ENCODE data around the gene RIPK3. TPM values are rescaled to one million over a fixed set of nuclear protein-coding genes. Genes with fewer than 3 reads are reported as not detected.

Gene RIPK3
- total and polyA plus RNA-seq, 8 donors, result 3.9 to 13.0 (median 6.1) TPM

DNA sequence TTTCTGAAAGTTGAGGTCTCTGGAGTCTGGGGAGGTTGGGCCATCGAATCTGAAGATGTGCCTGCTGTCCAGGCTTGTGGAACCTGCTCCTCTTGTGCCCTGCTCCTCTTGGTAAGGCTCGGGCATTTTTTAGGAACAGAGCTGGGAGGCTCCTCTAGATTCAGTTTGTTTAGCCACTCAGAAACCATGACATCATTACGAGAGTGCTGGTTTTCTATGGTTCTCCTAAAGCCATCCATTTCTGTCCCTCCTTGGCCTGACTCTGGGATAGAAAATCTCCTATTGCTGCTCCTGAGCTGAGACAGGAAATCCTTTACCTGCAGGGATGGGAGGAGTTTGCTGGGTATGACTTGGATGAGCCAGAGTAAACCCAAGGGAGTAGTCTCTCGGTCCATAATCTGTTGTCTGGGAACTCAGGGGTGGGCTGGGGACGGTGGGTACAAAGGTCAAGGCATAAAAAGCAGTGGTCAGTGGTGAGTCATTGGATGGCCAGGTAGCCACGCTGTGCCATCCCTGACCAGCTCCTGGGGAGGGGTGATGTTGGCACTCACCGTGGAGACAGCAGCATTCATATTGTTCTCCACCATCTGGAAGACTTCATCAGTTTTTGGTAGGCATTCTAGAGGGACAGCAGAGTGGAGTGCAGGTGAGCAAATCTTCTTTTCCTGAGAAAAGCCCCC is 2.5 kb downstream of the RIPK3 start:
- TF ChIP-seq, protein P1, sequence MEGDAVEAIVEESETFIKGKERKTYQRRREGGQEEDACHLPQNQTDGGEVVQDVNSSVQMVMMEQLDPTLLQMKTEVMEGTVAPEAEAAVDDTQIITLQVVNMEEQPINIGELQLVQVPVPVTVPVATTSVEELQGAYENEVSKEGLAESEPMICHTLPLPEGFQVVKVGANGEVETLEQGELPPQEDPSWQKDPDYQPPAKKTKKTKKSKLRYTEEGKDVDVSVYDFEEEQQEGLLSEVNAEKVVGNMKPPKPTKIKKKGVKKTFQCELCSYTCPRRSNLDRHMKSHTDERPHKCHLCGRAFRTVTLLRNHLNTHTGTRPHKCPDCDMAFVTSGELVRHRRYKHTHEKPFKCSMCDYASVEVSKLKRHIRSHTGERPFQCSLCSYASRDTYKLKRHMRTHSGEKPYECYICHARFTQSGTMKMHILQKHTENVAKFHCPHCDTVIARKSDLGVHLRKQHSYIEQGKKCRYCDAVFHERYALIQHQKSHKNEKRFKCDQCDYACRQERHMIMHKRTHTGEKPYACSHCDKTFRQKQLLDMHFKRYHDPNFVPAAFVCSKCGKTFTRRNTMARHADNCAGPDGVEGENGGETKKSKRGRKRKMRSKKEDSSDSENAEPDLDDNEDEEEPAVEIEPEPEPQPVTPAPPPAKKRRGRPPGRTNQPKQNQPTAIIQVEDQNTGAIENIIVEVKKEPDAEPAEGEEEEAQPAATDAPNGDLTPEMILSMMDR (IDR thresholded peaks at IDR 0.05), result no peak
- Histone ChIP-seq H3K4me1 (peaks cover 3 to 19% (median 15%) of the 10 kb centered on the region in 3 donors), H3K27ac (no peak overlapping the region), H3K4me3 (no peak overlapping the region), H3K36me3 (peaks cover 0 to 5% (median 0%) of the 10 kb centered on the region in 3 donors), H3K27me3 (peaks cover 0 to 6% (median 0%) of the 10 kb centered on the region in 4 donors), H3K9me3 (no peaks in the 10 kb centered on the region)
- intact Hi-C loops (cut with DNase I), result loop anchor here in 1 of 3 donors (10.0 kb wide), 1 partner anchor 98 kb away; no protein-coding TSS in a partner anchor
- DNase-seq, result no peak
- FAIRE-seq, result no peak
- no peak for ATAC-seq
- WGBS, 2 donors, result 82 to 83% methylated on average over 7 of the region's 7 CpGs

DNA sequence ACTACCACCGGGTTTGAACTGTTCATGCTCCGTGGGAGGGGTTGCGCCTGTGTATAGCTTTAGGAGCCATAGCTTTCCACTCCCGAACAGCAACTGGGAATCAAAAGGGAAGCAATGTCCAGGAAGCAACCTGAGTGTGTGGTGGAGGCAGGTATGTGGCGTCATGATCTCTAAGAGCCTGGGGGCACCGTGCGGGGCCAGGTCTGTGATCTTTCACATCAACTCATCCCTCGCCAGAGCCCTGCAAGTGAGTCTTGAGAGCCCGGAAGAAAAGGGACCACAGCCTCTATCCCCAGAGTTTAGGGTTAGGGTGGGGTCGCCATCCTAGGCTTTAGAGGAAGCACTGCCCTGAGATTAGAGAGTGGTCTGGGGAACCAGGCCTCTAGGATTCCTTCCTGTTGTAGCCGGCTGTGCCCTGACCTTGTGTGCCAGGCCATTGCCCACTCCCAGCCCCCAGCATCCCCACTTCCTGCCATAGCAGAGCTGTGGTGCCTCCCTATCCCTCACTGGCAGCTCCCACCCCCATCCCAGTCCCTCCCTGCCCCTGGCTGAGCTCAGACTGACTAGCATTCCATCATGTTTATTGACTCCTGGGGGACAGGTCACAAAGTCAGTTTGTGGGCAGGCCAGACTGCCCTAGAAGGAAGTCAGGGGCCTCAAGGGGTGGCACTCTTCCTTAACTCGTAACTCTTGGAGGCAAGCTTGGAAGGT is 4.2 kb downstream of the RIPK3 start:
- ATAC-seq, result no peak
- Histone ChIP-seq H3K36me3 (peaks cover 0 to 5% (median 0%) of the 10 kb centered on the region in 3 donors), H3K27ac (no peak overlapping the region), H3K4me1 (peaks cover 5 to 24% (median 15%) of the 10 kb centered on the region in 3 donors), H3K27me3 (peaks cover 0 to 6% (median 0%) of the 10 kb centered on the region in 4 donors), H3K4me3 (no peak overlapping the region), H3K9me3 (no peaks in the 10 kb centered on the region)
- no peak for DNase-seq
- intact Hi-C loops (cut with DNase I), result loop anchor here in 1 of 3 donors (10.0 kb wide), 1 partner anchor 99 kb away; no protein-coding TSS in a partner anchor
- FAIRE-seq, result no peak
- TF ChIP-seq, protein P1 (IDR thresholded peaks at IDR 0.05), result no peak
- 78 to 84% methylated on average over 12 of the region's 12 CpGs for WGBS, 2 donors

DNA sequence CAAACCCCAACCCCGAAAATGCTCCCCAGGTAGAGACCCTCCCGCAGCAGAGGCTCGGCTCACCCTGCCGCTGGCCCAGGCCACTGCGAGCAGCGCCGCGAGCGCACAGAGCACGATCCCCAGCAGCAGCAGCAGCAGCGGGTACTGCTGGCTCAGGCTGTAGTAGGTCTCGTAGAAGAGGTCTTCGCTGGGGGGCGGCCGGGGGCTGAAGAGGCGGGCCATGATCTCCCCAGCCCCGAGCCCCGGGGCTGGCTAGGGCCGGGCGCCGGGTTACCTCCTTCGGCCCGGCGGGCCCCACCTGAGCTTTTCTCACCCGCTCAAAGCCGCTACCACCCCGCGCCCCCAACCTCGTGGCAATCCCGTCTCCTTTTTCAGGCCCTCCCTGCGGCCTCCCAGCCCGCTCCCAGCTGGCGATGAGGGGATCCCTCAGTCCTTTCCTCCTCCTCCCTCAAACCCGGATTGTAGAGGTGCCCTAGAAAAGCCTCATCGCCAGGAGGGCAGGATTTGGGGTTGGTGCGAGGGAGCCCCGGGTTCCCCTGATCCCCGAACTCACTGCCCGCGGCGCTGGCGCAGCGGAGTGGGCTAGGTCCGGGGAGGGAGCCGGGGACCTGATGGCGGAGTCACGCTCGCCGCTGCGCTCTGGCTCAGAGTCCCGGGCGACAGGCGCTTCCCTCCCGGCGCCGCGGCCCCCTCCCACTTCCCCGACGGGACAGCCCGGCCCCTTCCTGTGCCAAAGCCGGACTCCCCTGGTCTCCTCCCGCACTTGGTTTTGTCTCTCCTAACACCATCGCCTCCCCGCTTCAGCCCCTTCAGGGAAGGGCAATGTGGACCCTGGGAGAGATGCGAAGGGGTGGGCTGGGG is 5.1 kb downstream of the RIPK3 start, which contains the start of gene ADCY4:
Gene ADCY4, minus strand, starts transcription at position 641 of the 861 bp plus-strand sequence. Its CDS starts 419 bp downstream, at position 222.
- ATAC-seq, result peak; percentile 20 to 31 (median 22)
- Histone ChIP-seq H3K27ac (peak within 1 kb of the TSS in 2 of 4 donors; percentile 33 to 37), H3K36me3 (peaks cover 0 to 5% (median 0%) of the 10 kb centered on the region in 3 donors), H3K4me3 (peak within 1 kb of the TSS in 2 of 4 donors; percentile 8 to 38), H3K9me3 (no peaks in the 10 kb centered on the region), H3K4me1 (peaks cover 5 to 24% (median 15%) of the 10 kb centered on the region in 3 donors), H3K27me3 (peaks cover 0 to 6% (median 0%) of the 10 kb centered on the region in 4 donors)
- FAIRE-seq, result no peak
- peak in 2 of 6 donors; percentile 64 to 76 for DNase-seq
- intact Hi-C loops (cut with DNase I), result loop anchor here (5.0 to 10.0 kb wide), 2 partner anchors 98 to 100 kb away; no protein-coding TSS in a partner anchor
- 13% methylated on average over 56 to 65 of the region's 65 CpGs for WGBS, 2 donors
- TF ChIP-seq, protein P1 (IDR thresholded peaks at IDR 0.05), result no peak

DNA sequence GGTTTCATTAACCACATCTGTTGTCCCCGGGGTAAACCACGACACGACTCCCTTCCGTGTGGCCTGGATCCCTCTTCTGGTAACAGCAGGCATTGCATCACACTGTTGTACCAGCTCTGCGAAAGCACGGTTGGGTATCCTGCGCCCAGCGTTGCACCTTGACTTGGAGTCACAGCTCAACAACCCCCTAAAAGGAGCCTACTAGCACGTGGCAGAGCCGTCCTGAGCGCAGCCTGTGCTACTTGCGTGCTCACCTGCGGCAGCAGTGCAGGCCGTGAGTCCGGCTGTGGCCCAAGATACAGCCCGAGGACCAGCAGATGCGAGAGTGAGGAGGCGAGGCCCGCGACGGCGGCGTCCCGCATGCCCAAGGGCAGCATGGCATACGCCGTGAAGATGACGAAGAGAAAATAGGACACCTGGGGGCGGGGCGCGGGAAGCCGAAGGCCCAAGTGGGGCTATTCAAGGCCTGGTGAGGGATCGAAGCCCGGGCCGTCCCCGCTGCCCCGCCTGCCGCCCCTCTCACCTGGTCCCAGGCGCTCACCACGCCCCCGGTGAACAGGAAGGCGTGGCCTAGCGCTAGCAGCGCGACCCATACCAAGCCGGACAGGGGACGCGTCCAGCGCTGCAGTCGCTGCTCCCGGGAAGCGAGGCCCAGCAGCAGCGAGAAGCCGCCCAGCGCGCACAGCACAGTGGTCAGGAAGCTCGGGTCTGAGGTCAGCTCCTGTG is 7.4 kb downstream of the RIPK3 start:
- intact Hi-C loops (cut with DNase I), result loop anchor here (5.0 to 10.0 kb wide), 2 partner anchors 100 to 102 kb away; no protein-coding TSS in a partner anchor
- H3K27me3 ChIP-seq, result peaks cover 0 to 6% (median 0%) of the 10 kb centered on the region in 4 donors
- peak; percentile 75 to 86 (median 83) for ATAC-seq
- FAIRE-seq, result no peak
- H3K4me3 ChIP-seq, result peak overlapping the region in 3 of 4 donors; percentile 7 to 36 (median 23)
- DNase-seq, result peak; percentile 69 to 82 (median 74)
- H3K27ac ChIP-seq, result no peak overlapping the region
- 16 to 17% methylated on average over 55 to 56 of the region's 56 CpGs for WGBS, 2 donors
- H3K36me3 ChIP-seq, result peaks cover 0 to 5% (median 0%) of the 10 kb centered on the region in 3 donors
- H3K4me1 ChIP-seq, result peaks cover 5 to 19% (median 15%) of the 10 kb centered on the region in 3 donors
- TF ChIP-seq, protein P1 (IDR thresholded peaks at IDR 0.05), result peak; percentile 53 to 79 (median 76)
- H3K9me3 ChIP-seq, result no peaks in the 10 kb centered on the region
